Measurements from ENCODE around the gene TRIM33.
A peak's percentile ranks its signal among the peaks of the same experiment; 100 is the strongest.

The TRIM33 gene

DNA sequence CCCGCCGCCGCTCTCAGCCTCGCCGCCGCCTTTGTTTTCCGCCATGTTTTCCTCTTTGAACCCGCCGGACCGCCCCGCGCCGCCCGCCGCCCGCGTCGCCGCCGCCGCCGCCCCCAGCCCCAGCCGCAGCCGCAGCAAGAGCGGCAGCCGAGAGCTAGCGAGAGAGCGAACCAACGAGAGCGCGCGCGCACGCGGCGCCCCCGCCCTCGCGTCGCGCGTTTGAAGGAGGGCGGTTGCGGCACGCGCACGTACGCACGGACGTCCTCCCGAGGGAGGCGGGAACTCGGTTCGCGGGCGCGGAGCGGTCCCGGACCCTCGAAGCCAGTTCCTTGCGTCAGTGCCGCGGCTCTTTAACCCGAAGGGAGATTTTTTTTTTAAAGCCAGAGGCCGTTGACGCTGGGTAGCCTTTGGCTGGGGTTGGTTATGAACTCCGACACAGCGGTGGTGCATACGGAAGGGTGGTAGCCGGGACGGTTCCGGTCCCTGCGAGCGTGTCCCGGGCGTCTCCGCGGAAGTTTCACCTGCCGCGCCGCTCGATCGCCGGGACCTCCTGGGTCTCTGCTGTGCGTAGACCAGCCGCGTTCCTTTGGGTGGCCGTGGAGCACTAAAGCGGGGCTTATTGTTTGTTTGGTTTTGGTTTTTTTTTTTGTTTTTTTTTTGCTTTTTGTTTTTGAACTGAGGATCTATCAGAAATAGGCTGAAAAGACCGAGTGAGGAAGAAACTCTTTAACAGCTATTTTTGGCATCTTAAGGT is at the start of gene TRIM33:
Gene TRIM33 (minus strand): TSS at position 172 of the 754 bp plus-strand sequence. CDS start 127 bp downstream, at position 45.
- peak; percentile 91 for DNase-seq

DNA sequence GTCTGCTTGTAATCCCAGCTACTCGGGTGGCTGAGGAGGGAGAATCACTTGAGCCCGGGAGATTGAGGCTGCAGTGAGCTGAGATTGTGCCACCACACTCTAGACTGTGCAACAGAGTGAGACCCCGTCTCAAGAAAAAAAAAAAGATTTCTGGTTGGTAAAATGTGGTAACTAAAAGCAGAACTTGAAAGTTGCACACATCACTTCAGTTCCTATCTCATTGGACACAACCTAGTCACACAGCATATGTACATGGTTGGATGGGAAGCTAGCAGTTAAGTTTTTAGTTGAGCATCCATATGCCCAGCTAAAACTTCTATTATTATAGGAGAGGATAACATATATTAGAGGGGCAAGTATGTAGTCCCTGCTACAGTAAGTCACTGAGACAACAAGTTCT is 48.4 kb upstream of the TRIM33 start:
- no peak for DNase-seq

DNA sequence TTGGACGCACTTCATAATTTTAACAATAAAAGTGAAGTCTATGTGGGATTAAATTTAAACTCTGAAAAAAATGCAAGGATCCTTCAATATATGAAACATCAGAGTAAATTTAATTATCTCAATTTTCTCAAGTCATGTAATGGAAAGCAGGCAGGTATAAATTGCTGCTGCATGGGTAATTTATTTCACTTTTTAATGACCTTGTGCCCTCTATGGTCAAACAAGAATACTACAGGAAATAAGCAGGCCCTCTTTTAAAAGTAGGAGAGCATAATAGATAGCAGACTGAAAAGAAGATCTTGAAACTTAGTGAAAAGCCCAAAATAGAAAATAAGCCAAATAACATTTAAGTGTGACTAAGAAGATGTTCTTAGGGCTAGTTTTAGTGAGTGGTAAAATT is 47.5 kb upstream of the TRIM33 start:
- DNase-seq = peak; percentile 14

DNA sequence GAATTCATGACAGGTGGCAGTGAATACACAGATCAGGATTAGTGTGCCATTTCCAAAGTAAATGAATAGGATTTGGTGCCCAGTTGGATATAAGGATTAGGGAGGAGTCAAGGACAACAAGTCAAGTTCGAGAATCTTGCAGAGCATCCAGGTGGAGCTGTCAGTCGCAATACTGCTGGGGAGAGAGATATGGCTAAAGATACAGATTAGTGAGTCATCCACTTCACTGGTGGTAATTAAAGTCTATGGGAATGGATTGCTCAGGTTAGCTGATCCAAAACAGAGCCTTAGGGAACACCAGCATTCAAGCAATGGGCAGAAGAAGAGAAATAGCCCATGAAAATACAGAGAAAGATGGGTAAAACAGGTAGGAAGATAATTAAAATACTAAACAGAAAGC is 43.6 kb upstream of the TRIM33 start:
- no peak for DNase-seq

DNA sequence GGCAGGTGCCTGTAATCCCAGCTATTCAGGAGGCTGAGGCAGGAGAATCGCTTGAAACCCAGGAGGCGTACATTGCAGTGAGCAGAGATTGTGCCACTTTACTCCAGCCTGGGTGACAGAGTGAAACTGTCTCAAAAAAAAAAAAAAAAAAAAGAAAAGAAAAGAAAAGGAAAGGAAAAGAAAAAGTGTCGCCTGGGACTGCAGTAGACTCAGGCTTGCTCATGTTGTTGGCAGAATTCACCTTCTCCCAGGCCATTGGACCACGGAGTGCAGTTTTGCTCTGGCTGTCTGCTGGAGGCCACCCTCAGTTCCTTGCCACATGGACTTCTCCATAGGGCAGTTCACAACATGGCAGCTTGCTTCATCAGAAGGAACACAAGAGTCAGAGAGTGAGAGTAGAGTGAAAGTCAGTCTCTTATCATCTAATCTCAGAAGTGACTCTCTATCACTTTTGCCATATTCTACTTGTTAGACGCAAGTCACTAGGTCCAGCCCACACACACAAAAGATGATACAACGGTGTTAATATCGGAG is 41.2 kb upstream of the TRIM33 start:
- no peak for DNase-seq

DNA sequence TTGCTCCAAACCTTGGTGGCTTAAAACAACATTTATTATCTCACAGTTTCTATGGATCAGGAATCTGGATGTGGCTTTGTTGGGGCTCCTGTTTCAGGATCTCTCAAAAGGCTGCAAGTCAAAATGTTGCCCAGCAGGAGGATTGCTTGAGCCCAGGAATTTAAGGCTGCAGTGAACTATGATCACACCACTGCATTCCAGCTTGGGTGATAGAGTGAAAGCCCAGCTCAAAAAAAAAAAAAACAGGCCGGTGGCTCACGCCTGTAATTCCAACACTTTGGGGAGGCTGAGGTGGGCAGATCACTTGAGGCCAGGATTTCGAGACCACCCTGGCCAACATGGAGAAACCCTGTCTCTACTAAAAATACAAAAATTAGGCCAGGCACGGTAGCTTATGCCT is 40.4 kb upstream of the TRIM33 start:
- no peak for DNase-seq

DNA sequence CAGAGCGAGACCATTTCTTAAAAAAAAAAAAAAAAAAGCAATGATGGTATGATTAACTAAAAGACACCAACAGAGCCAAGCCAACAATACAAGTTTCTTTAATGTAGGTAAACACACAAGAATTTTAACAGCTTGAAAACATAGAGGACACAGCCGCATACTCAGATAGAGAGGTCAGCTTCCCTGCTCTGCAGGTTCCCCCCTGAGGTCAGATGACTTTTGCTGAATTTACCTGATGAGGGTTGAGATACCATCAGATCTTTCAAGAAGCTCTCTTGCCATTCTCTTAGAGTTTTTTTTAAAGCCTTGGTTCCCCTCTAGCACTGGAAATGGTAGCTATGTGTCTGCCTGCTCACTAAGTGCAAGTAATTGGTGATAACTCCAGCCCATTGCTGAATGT is 39.3 kb upstream of the TRIM33 start:
- DNase-seq = no peak

DNA sequence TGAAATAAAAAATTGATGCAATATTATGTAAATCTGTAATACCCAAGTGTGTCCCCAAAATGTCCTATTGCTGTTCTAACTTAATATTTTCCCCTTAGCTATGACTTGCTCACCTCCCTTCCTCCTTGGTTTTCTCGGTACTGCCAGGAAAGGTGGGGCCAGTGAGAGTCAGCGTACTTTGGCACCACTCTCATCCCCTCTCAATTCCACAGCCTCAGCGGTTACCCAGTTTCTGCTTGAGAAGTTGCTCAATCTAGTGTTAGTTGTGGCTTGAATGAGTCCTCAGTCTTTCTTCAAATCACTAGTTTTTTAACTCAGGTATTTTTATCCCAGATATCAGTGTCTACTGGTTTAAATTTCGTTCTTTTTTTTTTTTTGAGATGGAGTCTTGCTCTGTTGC is 38.1 kb upstream of the TRIM33 start:
- DNase-seq = no peak

DNA sequence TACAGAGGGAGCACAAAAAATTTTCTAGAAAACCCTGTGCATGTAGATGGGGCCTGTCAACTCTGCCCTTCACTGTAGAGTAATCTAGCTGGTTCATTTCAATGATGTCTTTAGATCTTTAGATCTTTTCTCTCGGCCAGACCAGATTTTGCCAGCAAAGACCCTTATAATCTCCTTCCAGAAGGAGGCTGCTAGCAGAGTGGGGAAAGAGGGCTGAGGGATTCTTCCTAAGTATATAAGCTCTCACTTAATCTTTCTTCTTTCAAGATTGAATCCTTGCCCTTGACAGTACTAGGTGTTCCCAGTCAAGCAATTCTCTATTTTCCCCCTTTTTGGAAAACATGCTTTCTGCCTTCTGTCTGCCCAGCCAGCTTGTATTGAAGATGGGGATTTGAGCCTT is 36.1 kb upstream of the TRIM33 start:
- DNase-seq = no peak

DNA sequence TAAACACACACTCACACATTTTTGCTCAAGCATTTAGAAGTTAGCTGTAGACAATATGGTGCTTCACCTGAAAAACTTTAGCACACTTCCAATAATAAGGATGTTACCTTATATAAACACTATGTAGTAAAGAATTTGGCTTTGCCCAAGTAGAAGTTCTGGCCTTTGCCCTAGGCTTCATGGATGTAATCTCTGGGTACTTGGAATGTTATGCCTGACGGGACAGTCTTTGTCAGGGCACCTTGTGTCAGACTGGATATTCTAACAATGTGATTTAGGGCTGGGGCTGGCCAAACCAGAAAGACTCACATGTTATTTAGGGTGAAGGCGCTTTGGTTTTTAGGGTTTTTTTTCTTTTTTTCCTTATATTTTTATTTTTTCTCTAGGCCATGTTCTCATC is 34.8 kb upstream of the TRIM33 start:
- DNase-seq = no peak

DNA sequence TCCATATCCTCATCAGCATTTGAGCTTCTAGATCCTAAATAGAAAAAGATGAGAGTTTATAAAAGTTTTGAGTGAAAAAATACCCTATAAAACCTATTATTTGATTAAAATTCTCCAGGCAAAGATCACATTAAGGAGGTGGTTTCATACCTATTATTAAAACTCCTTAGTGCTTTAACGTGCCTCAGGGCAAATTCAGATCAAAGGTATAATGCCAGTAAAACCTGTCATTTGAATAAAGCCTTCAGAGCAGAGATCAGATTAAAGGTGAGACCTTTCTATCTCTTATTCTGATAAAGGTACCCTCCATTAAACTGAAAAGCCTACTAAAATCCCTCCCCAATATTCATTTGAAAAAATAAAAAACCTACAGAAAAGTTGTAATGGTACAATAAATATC is 34.3 kb upstream of the TRIM33 start:
- DNase-seq = no peak

DNA sequence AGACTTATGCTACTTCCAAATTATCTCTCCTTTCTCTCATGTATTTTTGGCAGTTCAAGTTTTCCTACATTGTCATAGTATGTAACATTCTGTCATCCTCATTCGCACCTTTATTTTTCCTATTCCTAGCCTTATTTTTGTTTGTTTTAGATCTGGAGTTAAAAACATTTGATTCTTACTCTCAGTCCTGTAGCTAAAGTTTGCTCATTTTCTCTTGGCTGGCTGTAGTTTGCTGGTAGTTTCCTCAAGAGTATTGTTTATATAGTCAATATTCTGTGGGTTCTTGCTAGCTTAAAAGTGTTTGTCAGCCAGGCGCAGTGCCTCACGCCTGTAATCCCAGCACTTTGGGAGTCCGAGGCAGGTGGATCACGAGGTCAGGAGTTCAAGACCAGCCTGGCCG is 29.8 kb upstream of the TRIM33 start:
- DNase-seq = no peak

DNA sequence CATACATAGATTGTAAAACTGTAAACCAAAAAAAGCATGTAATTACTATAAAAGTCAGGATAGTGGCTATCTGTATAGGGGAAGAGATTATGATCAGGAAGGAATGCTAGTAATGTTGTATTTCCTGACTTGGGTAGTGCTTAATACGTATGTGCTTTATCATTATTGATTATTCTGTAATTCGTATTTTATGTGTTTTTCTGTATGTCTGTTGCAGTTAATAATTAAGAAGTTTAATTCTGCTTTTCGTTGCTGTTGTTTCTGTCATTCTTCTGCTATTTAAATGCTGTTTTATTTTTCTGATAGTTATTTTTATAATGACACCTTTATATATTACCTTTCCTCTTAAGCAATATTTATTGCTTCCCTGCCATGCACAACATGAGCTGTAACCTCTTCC is 29.3 kb upstream of the TRIM33 start:
- no peak for DNase-seq

DNA sequence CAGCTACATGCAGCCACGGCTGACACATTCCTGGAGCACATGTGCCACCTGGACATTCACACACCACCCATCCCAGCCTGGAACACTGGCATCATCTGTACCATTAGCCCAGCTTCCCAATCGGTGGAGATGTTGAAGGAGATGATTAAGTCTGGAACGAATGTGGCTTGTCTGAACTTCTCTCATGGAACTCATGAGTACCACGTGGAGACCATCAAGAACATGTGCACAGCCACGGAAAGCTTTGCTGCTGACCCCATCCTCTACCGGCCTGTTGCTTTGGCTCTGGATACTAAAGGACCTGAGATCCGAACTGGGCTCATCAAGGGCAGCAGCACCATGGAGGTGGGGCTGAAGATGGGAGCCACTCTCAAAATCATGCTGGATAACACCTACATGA is 25.0 kb upstream of the TRIM33 start:
- no peak for DNase-seq

DNA sequence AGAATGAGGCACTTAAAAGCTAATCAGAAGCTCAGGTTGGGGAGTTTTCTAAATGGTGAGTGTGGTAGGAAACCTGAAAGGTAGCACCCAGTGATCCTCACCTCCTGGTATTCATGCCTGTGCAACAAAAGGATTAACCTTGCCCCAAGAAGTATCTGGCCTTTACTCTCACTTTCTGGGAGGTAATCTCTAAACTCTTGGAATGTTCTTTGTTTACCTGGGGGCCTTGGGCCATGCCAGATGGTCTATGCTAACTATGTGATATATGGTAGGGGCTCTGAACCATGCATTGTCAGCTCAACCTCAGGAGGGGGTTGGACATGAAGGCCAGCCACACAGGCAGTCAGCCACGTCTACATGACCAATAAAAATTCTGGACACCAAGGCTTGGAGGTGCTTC is 24.4 kb upstream of the TRIM33 start:
- no peak for DNase-seq

DNA sequence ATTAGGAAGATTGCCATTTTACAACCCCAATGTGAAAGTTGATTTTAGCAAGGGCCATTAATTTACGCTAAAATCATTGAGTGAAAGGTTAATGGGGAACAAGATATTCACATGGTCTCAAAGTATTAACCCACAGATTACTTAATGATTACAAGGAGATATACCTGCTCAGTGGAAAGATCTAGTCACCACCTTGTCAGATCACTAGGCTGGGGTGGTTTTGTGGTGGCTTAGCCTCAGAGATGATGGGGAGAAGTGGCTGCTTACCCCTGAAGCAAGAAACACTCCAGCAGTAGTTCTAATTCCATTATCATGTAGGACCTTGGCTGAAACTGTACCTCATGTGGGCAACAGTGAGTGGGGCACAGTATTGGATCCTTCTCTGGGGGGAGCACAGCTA is 20.1 kb upstream of the TRIM33 start:
- no peak for DNase-seq

DNA sequence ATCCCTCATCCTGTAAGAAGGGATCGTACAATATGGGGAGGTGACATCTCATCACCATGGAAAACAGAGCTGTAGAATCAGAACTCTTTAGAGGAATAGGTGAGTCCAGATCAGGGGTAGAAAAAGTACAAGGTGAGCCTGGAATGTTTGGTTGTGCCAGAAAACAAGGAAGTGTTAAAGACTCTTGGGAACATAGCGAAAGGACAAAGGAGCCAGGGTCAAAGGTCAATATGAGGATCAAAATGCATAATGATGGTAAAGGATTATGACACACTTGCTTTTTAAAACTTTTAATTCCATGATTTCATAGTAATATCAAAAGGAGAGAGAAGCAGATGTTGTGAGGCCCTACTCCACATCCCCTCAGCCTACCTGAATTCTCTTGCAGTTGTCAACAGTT is 19.2 kb upstream of the TRIM33 start:
- no peak for DNase-seq

DNA sequence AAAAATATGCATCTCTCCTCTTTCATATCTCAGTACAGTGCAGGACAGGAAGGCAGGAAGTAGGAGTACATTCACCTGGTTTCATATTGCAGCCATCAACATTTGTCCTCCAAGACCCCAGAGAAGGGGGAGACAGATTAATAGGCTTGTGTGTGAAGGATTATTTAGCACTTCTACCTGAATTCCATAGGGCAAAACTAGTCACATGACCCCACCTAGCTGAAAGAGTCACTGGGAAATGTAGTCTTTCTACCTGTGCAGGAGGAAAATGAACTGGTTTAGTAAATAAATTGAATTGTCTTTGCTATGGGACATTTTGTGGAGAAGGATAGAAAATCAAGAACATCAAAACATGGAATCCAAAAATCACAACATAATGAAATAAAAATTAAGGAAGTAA is 13.9 kb upstream of the TRIM33 start:
- DNase-seq = no peak

DNA sequence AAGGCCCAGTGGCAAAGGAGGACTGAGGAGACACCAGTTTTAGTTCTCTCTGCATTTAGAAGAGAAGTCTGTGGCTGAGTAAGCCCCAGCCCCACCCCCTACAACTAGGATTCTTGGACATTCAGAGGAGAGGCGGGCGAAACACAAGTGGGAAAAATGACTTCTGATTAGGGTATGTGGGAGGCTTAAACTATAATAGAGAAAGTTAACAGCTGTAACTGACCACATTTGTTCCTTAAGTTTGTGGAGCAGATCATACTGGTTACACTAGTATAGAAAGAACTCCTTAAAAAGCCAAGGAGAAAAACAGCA is 11.2 kb upstream of the TRIM33 start:
- DNase-seq = no peak

DNA sequence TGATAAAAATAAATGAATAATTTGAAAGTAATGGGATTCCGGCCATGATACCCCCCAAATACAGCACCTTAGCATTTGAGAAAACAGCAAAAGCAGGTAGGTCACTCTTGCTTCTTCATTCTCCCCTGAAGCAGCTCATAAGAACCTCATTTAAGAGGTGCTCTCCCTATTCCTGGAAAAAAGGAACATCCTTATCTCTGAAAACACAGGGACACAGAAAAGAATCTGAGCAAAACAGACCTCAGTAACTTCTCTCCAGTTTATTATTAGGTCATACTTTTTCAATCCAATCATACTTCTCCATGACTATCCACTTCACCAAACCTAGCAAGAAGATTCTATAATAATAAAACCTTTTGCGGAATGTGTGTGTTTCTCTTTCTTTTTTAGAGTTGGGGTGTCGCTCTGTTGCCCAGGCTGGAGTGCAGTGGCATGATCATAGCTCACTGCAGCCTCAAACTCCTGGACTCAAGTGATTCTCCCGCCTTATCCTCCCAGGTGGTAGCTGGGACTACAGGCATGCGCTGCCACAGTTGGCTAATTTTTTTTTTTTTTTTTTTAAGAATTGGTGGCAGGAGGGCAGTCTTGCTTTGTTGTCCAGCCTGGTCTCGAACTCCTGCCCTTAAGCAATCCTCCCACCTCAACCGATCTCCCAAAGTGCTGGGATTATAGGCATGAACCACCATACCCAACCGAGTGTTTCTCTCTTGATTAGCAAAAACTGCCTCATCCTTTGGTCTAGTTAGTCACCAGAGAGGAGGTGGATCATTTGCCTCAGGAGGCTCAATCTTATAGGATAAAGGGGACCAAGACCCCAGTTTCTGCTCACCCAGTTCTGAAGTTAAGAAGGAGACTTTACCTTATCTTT is 10.6 kb upstream of the TRIM33 start:
- no peak for DNase-seq

DNA sequence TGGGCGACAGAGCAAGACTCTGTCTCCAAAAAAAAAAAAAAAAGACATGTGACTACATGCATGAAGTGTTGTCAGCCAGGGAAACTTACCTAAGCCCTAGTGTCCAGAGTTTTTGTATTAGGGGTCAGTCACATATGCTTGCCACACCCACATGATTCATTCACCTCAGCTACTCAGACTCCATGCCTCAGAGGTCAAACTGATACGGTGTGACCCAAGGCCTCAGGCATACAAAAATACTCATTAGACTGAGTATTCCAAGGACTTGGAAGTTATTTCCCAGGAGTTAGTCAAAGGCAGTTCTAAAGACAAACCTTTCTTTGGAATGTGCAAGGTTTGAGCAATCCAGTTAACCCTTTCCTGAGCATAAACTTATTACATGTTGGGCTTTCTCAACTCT is 6.3 kb upstream of the TRIM33 start:
- no peak for DNase-seq

DNA sequence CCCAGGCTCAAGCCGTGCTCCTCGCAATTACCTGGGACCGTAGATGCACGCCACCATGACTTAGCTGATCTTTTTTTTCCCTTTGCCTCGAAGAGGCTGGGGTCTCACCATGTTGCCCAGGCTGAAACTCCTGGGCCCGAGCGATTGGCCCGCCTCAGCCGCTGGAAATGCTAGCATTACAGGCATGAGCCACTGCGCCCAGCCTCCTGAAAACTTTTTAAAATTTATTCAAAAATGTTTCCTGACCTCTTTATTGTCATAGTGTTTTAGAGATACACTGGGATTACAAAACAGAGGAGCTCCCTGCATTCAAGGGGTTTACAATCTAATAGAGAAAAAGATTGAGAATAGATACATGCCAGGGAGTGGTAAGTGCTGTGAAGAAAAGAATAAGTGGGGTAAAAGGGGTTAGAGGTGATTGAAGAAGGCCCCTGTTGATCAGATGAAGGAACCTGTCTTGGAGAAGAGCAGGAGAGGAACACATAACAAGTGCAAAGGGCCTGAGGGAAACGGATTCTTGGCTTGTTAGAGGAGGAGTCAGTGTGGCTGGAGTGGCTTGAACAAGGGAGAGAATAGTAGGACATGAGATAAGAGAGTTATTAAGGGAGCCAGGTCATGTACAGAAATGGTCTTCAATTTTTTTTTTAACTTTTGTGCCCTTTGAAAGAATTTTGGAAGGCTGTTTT is 1.7 kb upstream of the TRIM33 start:
- DNase-seq = no peak

DNA sequence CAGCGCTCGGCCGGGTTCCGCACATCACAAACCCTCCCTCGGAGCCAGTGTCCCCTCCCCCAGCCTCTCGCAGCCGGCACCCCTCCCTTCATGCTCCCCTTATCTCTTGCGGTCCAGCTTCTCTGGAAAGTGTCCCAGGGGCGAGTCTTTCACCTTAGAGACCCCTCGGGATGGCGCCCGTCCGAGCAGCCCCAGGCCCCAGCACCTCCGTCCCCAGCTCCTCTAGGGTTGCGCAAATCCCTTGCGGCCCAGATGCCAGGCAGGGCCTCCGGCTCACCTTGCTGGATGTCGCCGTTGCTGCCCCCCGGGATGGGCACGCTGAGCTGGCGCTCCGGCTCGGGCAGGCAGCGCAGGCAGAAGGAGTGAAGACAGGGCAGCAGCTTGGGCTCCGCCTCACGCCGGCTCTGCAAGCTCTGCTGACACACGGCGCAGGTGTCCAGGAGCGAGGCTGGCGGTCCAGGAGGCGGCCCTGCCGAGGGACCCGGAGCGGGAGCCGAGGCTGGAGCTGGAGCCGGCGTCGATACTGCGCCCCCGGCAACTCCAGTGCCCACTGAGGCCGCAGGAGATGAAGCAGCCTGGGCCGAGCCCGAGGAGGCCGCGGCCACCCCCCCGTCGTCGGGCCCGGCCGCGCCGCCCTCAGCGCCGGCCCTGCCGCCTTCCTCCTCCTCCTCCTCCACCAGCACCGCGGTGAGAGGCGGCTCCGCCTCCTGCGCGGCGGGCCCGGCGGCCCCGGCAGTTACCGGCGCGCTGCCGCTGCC is 550 bp downstream of the TRIM33 start:
- no peak for DNase-seq

Measured in NCI-H1105 (cell line).